Measurements from ENCODE around the gene CAPNS1.
"Not testable (repeated sequence)": the region's sequence is repeated elsewhere in the genome, so short reads cannot be mapped to it uniquely, and the experiment has no call there.

- not testable (repeated sequence) for TF ChIP-seq CTCF (IDR thresholded peaks at IDR 0.05 in 4 of 5, conservative IDR thresholded peaks at IDR 0.05 in 1 of 5); POLR2A (IDR thresholded peaks at IDR 0.05)
Observed at GRCh38 chr19:36131221-36131620, 8.6 kb upstream of the CAPNS1 start.

Data from gastrocnemius medialis (tissue), 4 donors.